ENCODE measurements around the gene REXO2. TPM values are rescaled to one million over a fixed set of nuclear protein-coding genes. Genes with fewer than 3 reads are reported as not detected.

The REXO2 gene
- total RNA-seq, 1 experiment from 2014 or later = 145 TPM

- BruUV-seq (replicated peaks) = no TSS peak
- Histone ChIP-seq H2AFZ (no peak overlapping the region), H3K9me2 (ENCODE audit: insufficient read depth) (no peaks in the 10 kb centered on the region), H3K27ac (no peak overlapping the region), H3K36me3 (ENCODE audit: low read depth) (peaks cover 40% of the 10 kb centered on the region), H3F3A (ENCODE audit: insufficient read depth, low read depth) (peaks cover 25% of the 10 kb centered on the region), H3K4me2 (peak overlapping the region; percentile 93), H3K4me3 (no peak overlapping the region), H3K79me2 (ENCODE audit: low read depth) (peaks cover 74% of the 10 kb centered on the region), H3K4me1 (replicated peaks; ENCODE audit: insufficient read depth) (peaks cover 33% of the 10 kb centered on the region), H4K20me1 (ENCODE audit: insufficient read depth) (peaks cover 46% of the 10 kb centered on the region), H3K27me3 (ENCODE audit: insufficient read depth, low read depth) (no peaks in the 10 kb centered on the region), H3K9me3 (ENCODE audit: insufficient read depth, low read depth) (no peaks in the 10 kb centered on the region)
- TF ChIP-seq, protein P1, sequence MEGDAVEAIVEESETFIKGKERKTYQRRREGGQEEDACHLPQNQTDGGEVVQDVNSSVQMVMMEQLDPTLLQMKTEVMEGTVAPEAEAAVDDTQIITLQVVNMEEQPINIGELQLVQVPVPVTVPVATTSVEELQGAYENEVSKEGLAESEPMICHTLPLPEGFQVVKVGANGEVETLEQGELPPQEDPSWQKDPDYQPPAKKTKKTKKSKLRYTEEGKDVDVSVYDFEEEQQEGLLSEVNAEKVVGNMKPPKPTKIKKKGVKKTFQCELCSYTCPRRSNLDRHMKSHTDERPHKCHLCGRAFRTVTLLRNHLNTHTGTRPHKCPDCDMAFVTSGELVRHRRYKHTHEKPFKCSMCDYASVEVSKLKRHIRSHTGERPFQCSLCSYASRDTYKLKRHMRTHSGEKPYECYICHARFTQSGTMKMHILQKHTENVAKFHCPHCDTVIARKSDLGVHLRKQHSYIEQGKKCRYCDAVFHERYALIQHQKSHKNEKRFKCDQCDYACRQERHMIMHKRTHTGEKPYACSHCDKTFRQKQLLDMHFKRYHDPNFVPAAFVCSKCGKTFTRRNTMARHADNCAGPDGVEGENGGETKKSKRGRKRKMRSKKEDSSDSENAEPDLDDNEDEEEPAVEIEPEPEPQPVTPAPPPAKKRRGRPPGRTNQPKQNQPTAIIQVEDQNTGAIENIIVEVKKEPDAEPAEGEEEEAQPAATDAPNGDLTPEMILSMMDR (conservative IDR thresholded peaks at IDR 0.05) = no peak
- TF ChIP-seq EZH2 (IDR thresholded peaks at IDR 0.05; ENCODE audit: low read depth) = no peak
- POLR2A ChIA-PET (ENCODE audit: unreplicated experiment) = interaction anchor here (0.6 kb wide), 1 partner anchor 47 kb away, joined by 7 read pairs; no protein-coding TSS in a partner anchor
- intact Hi-C loops (cut with micrococcal nuclease; ENCODE audit: unreplicated experiment) = no loop called here
- CTCF ChIA-PET = no interaction called here
- no peak for DNase-seq
Measured at GRCh38 chr11:114441921-114442320, 2.7 kb downstream of the REXO2 start.

DNA sequence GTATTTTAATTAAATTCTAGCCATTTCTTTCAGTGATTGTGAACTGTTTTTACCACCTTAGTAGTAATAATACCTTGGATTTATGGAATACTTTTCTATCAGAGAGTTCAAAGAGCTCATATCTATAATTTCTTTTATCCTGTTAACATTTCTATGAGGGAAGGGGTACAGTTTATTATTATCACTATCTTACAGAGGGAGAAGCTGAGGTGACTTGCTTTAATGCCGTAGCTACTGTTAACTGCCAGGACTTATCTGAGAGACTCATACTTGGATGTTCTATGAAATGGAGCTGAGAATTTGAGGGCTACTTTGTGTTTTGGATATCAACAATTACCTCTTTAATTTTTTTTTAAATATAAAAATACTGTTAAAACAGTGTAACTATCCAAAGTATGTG, 3.3 kb downstream of the REXO2 start:
- no peak overlapping the region for H3K4me2 ChIP-seq
- no peaks in the 10 kb centered on the region for H3K9me2 ChIP-seq (ENCODE audit: insufficient read depth)
- no TSS peak for BruUV-seq (replicated peaks)
- ChIA-PET CTCF (no interaction called here), POLR2A (ENCODE audit: unreplicated experiment) (interaction anchor here (0.6 kb wide), 2 partner anchors 47 to 669 kb away, joined by 3 to 7 read pairs; partner anchors contain the start of gene ZW10)
- no peak overlapping the region for H2AFZ ChIP-seq
- intact Hi-C loops (cut with micrococcal nuclease; ENCODE audit: unreplicated experiment) = no loop called here
- DNase-seq = no peak
- H3K27ac ChIP-seq = no peak overlapping the region
- no peaks in the 10 kb centered on the region for H3K9me3 ChIP-seq (ENCODE audit: insufficient read depth, low read depth)
- peaks cover 77% of the 10 kb centered on the region for H3K79me2 ChIP-seq (ENCODE audit: low read depth)
- peaks cover 21% of the 10 kb centered on the region for H3F3A ChIP-seq (ENCODE audit: insufficient read depth, low read depth)
- peaks cover 30% of the 10 kb centered on the region for H3K4me1 ChIP-seq (replicated peaks; ENCODE audit: insufficient read depth)
- TF ChIP-seq, protein P1 (conservative IDR thresholded peaks at IDR 0.05) = no peak
- TF ChIP-seq EZH2 (IDR thresholded peaks at IDR 0.05; ENCODE audit: low read depth) = no peak
- no peak overlapping the region for H3K4me3 ChIP-seq
- peaks cover 40% of the 10 kb centered on the region for H3K36me3 ChIP-seq (ENCODE audit: low read depth)
- H4K20me1 ChIP-seq (ENCODE audit: insufficient read depth) = peaks cover 46% of the 10 kb centered on the region
- no peaks in the 10 kb centered on the region for H3K27me3 ChIP-seq (ENCODE audit: insufficient read depth, low read depth)

GRCh38 chr11:114447444-114447843, 8.2 kb downstream of the REXO2 start:
- H3K79me2 ChIP-seq (ENCODE audit: low read depth) = peaks cover 55% of the 10 kb centered on the region
- H3K36me3 ChIP-seq (ENCODE audit: low read depth) = peaks cover 67% of the 10 kb centered on the region
- H3K9me2 ChIP-seq (ENCODE audit: insufficient read depth) = no peaks in the 10 kb centered on the region
- no peak overlapping the region for H3K4me2 ChIP-seq
- no peaks in the 10 kb centered on the region; the same call in 1 of the 2 replicates for H3F3A ChIP-seq (ENCODE audit: insufficient read depth, low read depth)
- H3K27me3 ChIP-seq (ENCODE audit: insufficient read depth, low read depth) = no peaks in the 10 kb centered on the region
- no peak for TF ChIP-seq EZH2 (IDR thresholded peaks at IDR 0.05; ENCODE audit: low read depth)
- TF ChIP-seq, protein P1 (conservative IDR thresholded peaks at IDR 0.05) = no peak
- no peak for DNase-seq
- no peak overlapping the region for H2AFZ ChIP-seq
- H3K27ac ChIP-seq = peak overlapping the region; percentile 41
- peaks cover 30% of the 10 kb centered on the region for H4K20me1 ChIP-seq (ENCODE audit: insufficient read depth)
- no peaks in the 10 kb centered on the region for H3K4me1 ChIP-seq (replicated peaks; ENCODE audit: insufficient read depth)
- BruUV-seq (replicated peaks) = no TSS peak
- no peaks in the 10 kb centered on the region for H3K9me3 ChIP-seq (ENCODE audit: insufficient read depth, low read depth)
- no peak overlapping the region for H3K4me3 ChIP-seq
- ChIA-PET POLR2A (ENCODE audit: unreplicated experiment) (interaction anchor here (0.6 kb wide), 1 partner anchor 43 kb away, joined by 9 read pairs; no protein-coding TSS in a partner anchor), CTCF (no interaction called here)
- intact Hi-C loops (cut with micrococcal nuclease; ENCODE audit: unreplicated experiment) = no loop called here

All from PC-9 (cell line).